Measurements from ENCODE around the gene CRY1.
"Not testable (repeated sequence)": the region's sequence is repeated elsewhere in the genome, so short reads cannot be mapped to it uniquely, and the experiment has no call there.

The CRY1 gene

DNA sequence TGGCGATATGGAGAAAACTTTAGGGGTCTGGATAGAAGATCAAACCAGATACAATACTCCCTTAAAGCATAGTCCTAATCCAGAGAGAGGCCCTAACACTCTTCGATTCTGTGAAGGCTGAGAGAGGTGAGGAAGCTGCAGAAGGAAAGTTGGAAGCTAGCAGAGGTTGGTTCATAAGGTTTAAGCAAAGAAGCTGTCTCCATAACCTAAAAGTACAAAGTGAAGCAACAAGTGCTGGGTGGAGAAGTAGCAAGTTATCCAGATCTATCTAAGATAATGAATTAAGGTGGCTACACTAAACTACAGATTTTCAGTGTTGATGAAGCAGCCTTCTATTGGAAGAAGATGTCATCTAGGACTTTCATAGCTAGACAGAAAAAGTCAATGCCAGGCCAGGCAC, 81.8 kb downstream of the CRY1 start:
- H3K4me1 ChIP-seq (ENCODE audit: control insufficient read depth, insufficient read depth, low read length, unreplicated experiment), result no peaks in the 10 kb centered on the region

DNA sequence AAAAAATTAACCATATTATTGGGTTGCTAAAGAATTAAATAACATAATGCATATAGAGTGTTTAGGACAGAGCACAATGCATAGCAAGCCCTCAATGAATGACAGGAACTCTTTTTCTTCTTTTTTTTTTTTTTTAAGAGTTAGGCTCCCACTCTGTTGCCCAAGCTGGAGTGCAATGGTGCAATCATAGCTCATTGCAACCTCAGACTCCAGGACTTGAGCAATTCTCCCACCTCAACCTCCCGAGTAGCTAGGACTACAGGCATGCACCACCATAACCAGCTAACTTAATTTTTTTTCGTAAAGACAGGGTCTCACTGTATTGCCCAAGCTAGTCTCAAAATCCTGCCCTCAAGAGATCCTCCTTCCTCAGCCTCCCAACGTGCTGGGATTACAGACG, 85.9 kb downstream of the CRY1 start:
- Histone ChIP-seq H3K27me3 (ENCODE audit: insufficient read depth, low read length) (no peaks in the 10 kb centered on the region), H3K27ac (ENCODE audit: low read depth, low read length) (no peak overlapping the region), H3K4me1 (ENCODE audit: control insufficient read depth, insufficient read depth, low read length, unreplicated experiment) (no peaks in the 10 kb centered on the region), H2AFZ (ENCODE audit: low read length, unreplicated experiment) (no peak overlapping the region), H3K4me3 (ENCODE audit: low read depth, low read length) (no peak overlapping the region), H3K36me3 (ENCODE audit: insufficient read depth, low read length) (no peaks in the 10 kb centered on the region), H3K79me2 (ENCODE audit: control insufficient read depth, insufficient read depth, low read length, unreplicated experiment) (no peaks in the 10 kb centered on the region)

More for the DNA sequence above, 81.8 kb downstream of the CRY1 start:
- Histone ChIP-seq H3K4me3 (ENCODE audit: low read depth, low read length) (no peak overlapping the region), H2AFZ (ENCODE audit: low read length, unreplicated experiment) (no peak overlapping the region), H3K27ac (ENCODE audit: low read depth, low read length) (no peak overlapping the region), H3K36me3 (ENCODE audit: insufficient read depth, low read length) (no peaks in the 10 kb centered on the region), H3K27me3 (ENCODE audit: insufficient read depth, low read length) (no peaks in the 10 kb centered on the region), H3K79me2 (ENCODE audit: control insufficient read depth, insufficient read depth, low read length, unreplicated experiment) (no peaks in the 10 kb centered on the region)

DNA sequence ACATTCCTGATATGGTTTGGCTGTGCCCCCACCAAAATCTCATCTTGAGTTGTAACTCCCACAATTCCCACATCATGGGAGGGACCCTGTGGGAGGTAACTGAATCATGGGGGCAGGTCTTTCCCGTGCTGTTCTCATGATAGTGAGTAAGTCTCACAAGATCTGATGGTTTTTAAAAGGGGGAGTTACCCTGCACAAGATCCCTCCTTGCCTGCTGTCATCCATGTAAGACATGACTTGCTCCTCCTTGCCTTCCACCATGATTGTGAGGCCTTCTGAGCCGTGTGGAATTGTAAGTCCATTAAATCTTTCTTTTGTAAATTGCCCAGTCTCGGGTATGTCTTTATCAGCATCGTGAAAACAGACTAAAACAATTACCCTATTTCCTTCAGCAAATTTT, 90.7 kb downstream of the CRY1 start:
- H3K4me1 ChIP-seq (ENCODE audit: control insufficient read depth, insufficient read depth, low read length, unreplicated experiment); H3K27ac ChIP-seq (ENCODE audit: low read depth, low read length); H3K79me2 ChIP-seq (ENCODE audit: control insufficient read depth, insufficient read depth, low read length, unreplicated experiment); H3K36me3 ChIP-seq (ENCODE audit: insufficient read depth, low read length); H3K27me3 ChIP-seq (ENCODE audit: insufficient read depth, low read length); H3K4me3 ChIP-seq (ENCODE audit: low read depth, low read length); H2AFZ ChIP-seq (ENCODE audit: low read length, unreplicated experiment): not testable (repeated sequence)

DNA sequence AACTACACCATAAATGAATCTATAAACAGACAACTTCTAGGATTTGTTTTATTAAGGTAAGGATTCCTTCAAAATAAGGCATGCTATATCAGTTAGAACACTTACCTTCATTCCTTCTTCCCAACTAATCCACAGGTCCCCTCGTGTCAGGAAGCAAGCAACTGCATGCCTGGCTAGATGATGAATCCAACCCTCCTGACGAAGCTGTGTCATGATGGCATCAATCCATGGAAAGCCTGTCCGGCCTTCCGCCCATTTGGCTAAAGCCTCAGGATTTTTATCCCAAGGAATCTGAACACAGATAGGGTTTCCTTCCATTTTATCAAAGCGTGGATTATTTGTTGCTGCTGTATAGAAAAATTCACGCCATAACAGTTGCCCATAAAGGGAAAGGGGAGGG, 93.9 kb downstream of the CRY1 start:
- peaks cover 11% of the 10 kb centered on the region; the same call in 1 of the 2 replicates for H3K36me3 ChIP-seq (ENCODE audit: insufficient read depth, low read length)
- H3K4me1 ChIP-seq (ENCODE audit: control insufficient read depth, insufficient read depth, low read length, unreplicated experiment), result no peaks in the 10 kb centered on the region
- no peak overlapping the region for H2AFZ ChIP-seq (ENCODE audit: low read length, unreplicated experiment)
- no peaks in the 10 kb centered on the region for H3K27me3 ChIP-seq (ENCODE audit: insufficient read depth, low read length)
- no peaks in the 10 kb centered on the region for H3K79me2 ChIP-seq (ENCODE audit: control insufficient read depth, insufficient read depth, low read length, unreplicated experiment)
- H3K27ac ChIP-seq (ENCODE audit: low read depth, low read length), result no peak overlapping the region
- H3K4me3 ChIP-seq (ENCODE audit: low read depth, low read length), result no peak overlapping the region

DNA sequence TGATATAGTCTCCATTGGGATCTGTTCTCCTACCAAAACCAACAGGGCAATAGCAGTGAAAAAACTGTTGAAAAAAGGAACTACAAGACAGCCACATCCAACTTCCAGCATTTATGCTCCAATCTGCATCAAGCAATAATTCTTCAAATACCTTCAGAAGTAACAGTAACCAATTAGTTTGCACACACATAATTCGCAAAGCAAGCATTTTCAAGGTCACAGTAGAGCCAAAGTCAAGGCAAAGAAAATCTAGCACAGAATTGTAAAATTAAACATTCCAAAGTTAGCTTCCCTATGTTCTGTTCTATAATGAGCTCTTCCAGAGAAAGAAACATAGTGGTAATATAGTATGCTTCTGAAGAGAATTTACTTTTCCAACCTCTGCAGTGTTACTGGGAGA, 95.4 kb downstream of the CRY1 start:
- H3K4me1 ChIP-seq (ENCODE audit: control insufficient read depth, insufficient read depth, low read length, unreplicated experiment), result no peaks in the 10 kb centered on the region
- H3K4me3 ChIP-seq (ENCODE audit: low read depth, low read length), result no peak overlapping the region
- H3K36me3 ChIP-seq (ENCODE audit: insufficient read depth, low read length), result peaks cover 11% of the 10 kb centered on the region; the same call in 1 of the 2 replicates
- H3K27ac ChIP-seq (ENCODE audit: low read depth, low read length), result no peak overlapping the region
- H3K27me3 ChIP-seq (ENCODE audit: insufficient read depth, low read length), result no peaks in the 10 kb centered on the region
- no peaks in the 10 kb centered on the region for H3K79me2 ChIP-seq (ENCODE audit: control insufficient read depth, insufficient read depth, low read length, unreplicated experiment)
- H2AFZ ChIP-seq (ENCODE audit: low read length, unreplicated experiment), result no peak overlapping the region

DNA sequence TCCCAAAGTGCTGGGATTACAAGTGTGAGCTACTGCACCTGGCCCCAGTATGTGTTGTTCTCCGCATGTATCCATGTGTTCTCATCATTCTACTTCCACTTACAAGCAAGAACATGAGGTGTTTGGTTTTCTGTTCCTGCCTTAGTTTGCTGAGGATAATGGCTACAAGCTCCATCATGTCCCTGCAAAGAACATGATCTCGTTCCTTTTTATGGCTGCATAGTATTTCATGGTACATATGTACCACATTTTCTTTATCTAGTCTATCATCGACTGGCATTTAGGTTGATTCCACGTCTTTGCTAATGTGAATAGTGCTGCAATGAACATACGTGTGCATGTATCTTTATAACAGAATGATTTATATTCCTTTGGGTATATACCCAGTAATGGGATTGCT, 97.2 kb downstream of the CRY1 start:
- not testable (repeated sequence) for H2AFZ ChIP-seq (ENCODE audit: low read length, unreplicated experiment); H3K27ac ChIP-seq (ENCODE audit: low read depth, low read length); H3K4me1 ChIP-seq (ENCODE audit: control insufficient read depth, insufficient read depth, low read length, unreplicated experiment); H3K27me3 ChIP-seq (ENCODE audit: insufficient read depth, low read length); H3K4me3 ChIP-seq (ENCODE audit: low read depth, low read length); H3K79me2 ChIP-seq (ENCODE audit: control insufficient read depth, insufficient read depth, low read length, unreplicated experiment)
- peaks cover 11% of the 10 kb centered on the region; the same call in 1 of the 2 replicates for H3K36me3 ChIP-seq (ENCODE audit: insufficient read depth, low read length)

DNA sequence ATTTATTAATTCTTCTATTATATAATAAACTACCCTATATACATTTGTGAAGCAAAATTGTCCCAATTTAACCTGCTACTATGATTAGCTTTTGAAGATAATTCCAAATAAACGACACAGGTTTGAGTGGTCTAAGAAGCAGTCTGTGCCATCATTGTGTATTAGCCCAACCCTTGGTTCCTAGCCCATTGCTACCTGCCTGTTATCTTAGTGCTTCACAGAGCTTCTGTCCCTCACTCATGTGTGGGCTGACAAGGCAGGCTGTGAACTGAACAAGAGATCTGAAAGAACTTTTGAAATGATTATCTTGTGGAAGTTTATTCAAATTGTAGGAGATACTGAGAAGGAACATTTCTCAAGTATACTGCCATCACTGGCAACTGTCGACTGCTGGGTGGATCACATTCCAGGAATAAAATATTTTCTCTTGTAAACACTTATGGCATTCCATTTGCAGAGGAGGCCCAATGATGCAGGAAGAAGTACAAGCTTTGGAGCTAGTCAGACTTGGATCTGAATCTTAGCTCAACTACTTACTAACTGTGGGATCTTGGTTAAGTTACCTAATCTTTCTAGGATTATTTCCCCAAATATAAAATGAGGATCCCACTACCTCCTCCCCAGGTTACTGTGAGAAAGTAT, 98.6 kb downstream of the CRY1 start:
- no peak overlapping the region for H3K4me3 ChIP-seq (ENCODE audit: low read depth, low read length)
- no peaks in the 10 kb centered on the region for H3K79me2 ChIP-seq (ENCODE audit: control insufficient read depth, insufficient read depth, low read length, unreplicated experiment)
- peaks cover 11% of the 10 kb centered on the region; the same call in 1 of the 2 replicates for H3K36me3 ChIP-seq (ENCODE audit: insufficient read depth, low read length)
- no peak overlapping the region for H3K27ac ChIP-seq (ENCODE audit: low read depth, low read length)
- H3K4me1 ChIP-seq (ENCODE audit: control insufficient read depth, insufficient read depth, low read length, unreplicated experiment), result no peaks in the 10 kb centered on the region
- H2AFZ ChIP-seq (ENCODE audit: low read length, unreplicated experiment), result no peak overlapping the region
- no peaks in the 10 kb centered on the region for H3K27me3 ChIP-seq (ENCODE audit: insufficient read depth, low read length)

DNA sequence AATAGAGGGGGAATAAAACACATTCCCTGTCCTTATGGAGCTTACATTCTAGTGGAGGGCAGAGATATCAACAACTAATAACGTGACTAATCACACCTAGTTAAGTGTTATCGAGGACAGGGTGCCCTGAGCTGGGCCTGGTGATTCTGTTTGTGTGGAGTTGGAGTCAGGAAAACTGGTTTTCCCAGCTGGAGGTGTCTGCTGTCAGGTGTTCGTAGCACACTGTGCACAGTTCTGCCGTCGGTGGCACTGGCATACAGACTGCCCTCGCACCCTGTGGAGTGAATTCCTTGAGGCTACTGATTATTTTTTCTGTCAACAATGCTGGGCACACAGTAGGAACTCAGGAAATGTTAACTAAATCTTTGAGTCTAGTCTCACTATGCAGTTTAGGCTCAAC, 105.5 kb downstream of the CRY1 start:
- peak overlapping the region; percentile 42 for H2AFZ ChIP-seq (ENCODE audit: low read length, unreplicated experiment)
- peaks cover 24% of the 10 kb centered on the region for H3K4me1 ChIP-seq (ENCODE audit: control insufficient read depth, insufficient read depth, low read length, unreplicated experiment)
- peak overlapping the region; percentile 84 for H3K4me3 ChIP-seq (ENCODE audit: low read depth, low read length)
- H3K27ac ChIP-seq (ENCODE audit: low read depth, low read length), result no peak overlapping the region
- H3K27me3 ChIP-seq (ENCODE audit: insufficient read depth, low read length), result no peaks in the 10 kb centered on the region
- peaks cover 14% of the 10 kb centered on the region for H3K79me2 ChIP-seq (ENCODE audit: control insufficient read depth, insufficient read depth, low read length, unreplicated experiment)
- H3K36me3 ChIP-seq (ENCODE audit: insufficient read depth, low read length), result no peaks in the 10 kb centered on the region

DNA sequence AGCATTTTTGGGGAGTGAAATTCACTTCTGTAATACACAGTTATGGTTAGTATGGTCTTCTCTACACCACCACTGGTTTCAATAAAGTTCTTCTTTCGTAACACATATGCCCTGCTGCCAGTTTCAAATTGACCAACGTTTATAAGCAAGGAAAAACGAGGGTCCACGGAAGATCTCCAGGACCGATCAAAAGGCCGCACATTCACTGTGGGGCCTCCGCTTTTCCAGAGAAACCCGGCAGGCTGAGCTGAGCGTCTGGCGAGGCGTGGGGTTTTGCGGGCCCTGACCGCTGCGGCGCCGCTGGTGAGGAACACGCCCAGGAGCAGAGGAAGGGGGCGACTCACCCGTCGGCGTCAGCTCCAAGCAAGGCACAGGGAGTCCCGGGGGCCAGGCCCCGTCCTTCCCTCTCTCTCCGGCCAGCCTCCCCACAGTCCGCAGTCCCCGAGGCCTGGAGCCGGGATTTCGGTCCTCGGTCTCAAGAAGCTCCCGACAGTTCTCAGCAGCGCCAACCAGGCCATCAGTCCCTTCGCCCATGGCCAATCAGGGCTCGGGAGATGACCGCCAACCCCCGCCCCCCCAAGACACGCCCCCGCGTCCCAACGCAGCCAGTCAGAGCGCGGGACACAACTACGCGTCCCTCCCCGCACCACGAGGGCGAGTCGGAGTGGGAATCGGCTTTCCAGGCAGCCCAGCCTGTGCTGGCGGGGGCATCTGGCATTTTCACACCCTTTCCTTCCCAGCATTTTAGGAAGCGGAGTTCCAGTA, 106.5 kb downstream of the CRY1 start, which contains the start of gene MTERF2:
MTERF2 (minus strand) TSS at position 522 of the 765 bp plus-strand sequence. CDS start 8,432 bp downstream, outside the sequence.
- Histone ChIP-seq H3K79me2 (ENCODE audit: control insufficient read depth, insufficient read depth, low read length, unreplicated experiment) (peaks cover 14% of the 10 kb centered on the region), H2AFZ (ENCODE audit: low read length, unreplicated experiment) (peak within 1 kb of the TSS; percentile 68), H3K4me3 (ENCODE audit: low read depth, low read length) (peak within 1 kb of the TSS; percentile 84), H3K27me3 (ENCODE audit: insufficient read depth, low read length) (no peaks in the 10 kb centered on the region), H3K36me3 (ENCODE audit: insufficient read depth, low read length) (no peaks in the 10 kb centered on the region), H3K4me1 (ENCODE audit: control insufficient read depth, insufficient read depth, low read length, unreplicated experiment) (peaks cover 24% of the 10 kb centered on the region), H3K27ac (ENCODE audit: low read depth, low read length) (peak within 1 kb of the TSS; percentile 58)

DNA sequence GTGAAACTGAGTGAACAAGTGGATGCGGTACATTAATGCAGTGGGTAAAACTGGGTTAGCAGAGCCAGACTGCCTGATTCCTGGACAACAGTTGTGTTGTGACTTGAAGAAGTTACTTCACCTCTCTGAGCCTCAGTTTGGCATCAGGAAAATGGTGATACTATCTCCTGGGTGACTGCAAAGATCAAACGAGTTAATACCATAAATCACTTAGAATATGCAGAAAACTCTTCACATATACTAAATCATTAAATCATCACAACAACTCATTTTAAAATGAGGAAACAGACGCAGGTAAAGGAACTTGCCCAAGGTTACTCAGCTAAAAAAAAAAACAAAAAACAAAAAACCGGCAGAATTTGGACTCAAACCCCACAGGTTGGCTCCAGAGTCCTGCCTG, 107.2 kb downstream of the CRY1 start:
- Histone ChIP-seq H3K4me3 (ENCODE audit: low read depth, low read length) (peak overlapping the region; percentile 84), H3K36me3 (ENCODE audit: insufficient read depth, low read length) (no peaks in the 10 kb centered on the region), H3K27me3 (ENCODE audit: insufficient read depth, low read length) (no peaks in the 10 kb centered on the region), H2AFZ (ENCODE audit: low read length, unreplicated experiment) (peak overlapping the region; percentile 68), H3K79me2 (ENCODE audit: control insufficient read depth, insufficient read depth, low read length, unreplicated experiment) (peaks cover 14% of the 10 kb centered on the region), H3K4me1 (ENCODE audit: control insufficient read depth, insufficient read depth, low read length, unreplicated experiment) (peaks cover 24% of the 10 kb centered on the region), H3K27ac (ENCODE audit: low read depth, low read length) (peak overlapping the region; percentile 58; the same call in 1 of the 2 replicates)

DNA sequence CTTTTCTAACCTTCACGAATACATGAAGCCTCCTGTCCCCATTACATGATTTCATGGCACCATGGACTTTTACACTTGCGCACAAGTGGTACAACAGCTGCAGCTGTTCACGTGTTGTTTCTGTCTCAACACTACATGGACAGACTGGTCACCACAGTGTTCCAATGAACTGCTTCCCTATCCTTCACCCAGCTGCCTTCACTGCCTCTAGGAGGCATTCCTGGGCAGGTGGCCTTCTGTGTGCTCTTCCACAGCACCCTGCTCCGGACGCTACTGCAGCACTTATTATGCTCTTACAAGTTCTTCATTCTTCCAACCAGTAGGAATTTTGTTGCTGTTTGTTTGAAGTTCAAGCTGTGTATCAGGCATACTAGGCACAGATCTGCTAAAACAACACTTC, 107.9 kb downstream of the CRY1 start:
- Histone ChIP-seq H3K4me3 (ENCODE audit: low read depth, low read length) (peak overlapping the region; percentile 84), H3K27ac (ENCODE audit: low read depth, low read length) (no peak overlapping the region), H3K79me2 (ENCODE audit: control insufficient read depth, insufficient read depth, low read length, unreplicated experiment) (peaks cover 14% of the 10 kb centered on the region)

More for the DNA sequence above, 107.9 kb downstream of the CRY1 start:
- Histone ChIP-seq H3K36me3 (ENCODE audit: insufficient read depth, low read length) (no peaks in the 10 kb centered on the region), H3K4me1 (ENCODE audit: control insufficient read depth, insufficient read depth, low read length, unreplicated experiment) (peaks cover 24% of the 10 kb centered on the region), H3K27me3 (ENCODE audit: insufficient read depth, low read length) (no peaks in the 10 kb centered on the region), H2AFZ (ENCODE audit: low read length, unreplicated experiment) (no peak overlapping the region)
